HepG2 (cell line): ENCODE measurements around the gene CCT5. TPM values are rescaled to one million over a fixed set of nuclear protein-coding genes. Genes with fewer than 3 reads are reported as not detected.

Source experiments
- ATAC-seq: fragments of 200-7000 bp; cut with Tn5 transposase; 3 replicates; pipeline ENCODE4 v1.9.1; 2020; ENCODE audit warnings: mild to moderate bottlenecking, moderate library complexity
- BruUV-seq: library from RNA; stranded (reverse); fragments of 400-500 nt; replicated peaks from 2 replicates; lab custom pipeline; 2021; lab: Mats Ljungman, UMichigan
- CTCF ChIA-PET: fragments of 300-600 bp; formaldehyde crosslinking; extraction: SDS; loops from one replicate; lab custom pipeline; 2021; ENCODE audit warnings: low total read pairs, inconsistent platforms, low intra/inter-chr PET ratio; lab: Yijun Ruan, JAX
- POLR2A ChIA-PET: fragments of 350-600 bp; sonication (Branson Sonifier 250); formaldehyde crosslinking; loops from one replicate; lab custom pipeline; 2020; ENCODE audit warnings: antibody characterized with exemption, inconsistent platforms; lab: Yijun Ruan, JAX
- DNase-seq: peaks from one replicate; pipeline ENCODE4 v3.0.0-alpha.2; 2015; ENCODE audit warnings: low spot score
- FAIRE-seq: peaks from 3 replicates; lab custom pipeline; 2011; peaks lifted over from hg19 to GRCh38; lab: Jason Lieb, UNC
- H2AFZ ChIP-seq: one replicate; pipeline ENCODE4 v1.6.1; 2011; ENCODE audit warnings: low read length, inconsistent platforms
- H3K27ac ChIP-seq: fragments of 300-600 bp; 3 replicates; pipeline ENCODE4 v1.8.0; 2011; ENCODE audit warnings: mixed run types, mild to moderate bottlenecking, mixed read lengths, low read length, inconsistent platforms; ENCODE audit not compliant: insufficient read depth; ENCODE audit errors: extremely low read length
- H3K27me3 ChIP-seq, 2 experiments: fragments of 200-600 bp in 1 of 2; 2 replicates in 1 of 2; 3 replicates in 1 of 2; pipeline versions ENCODE4 v1.6.0 to v1.8.0; 2011; ENCODE audit warnings: low read length in 2 of 2, mild to moderate bottlenecking in 2 of 2, moderate library complexity in 2 of 2, inconsistent platforms in 1 of 2; ENCODE audit not compliant: insufficient read depth in 2 of 2, control insufficient read depth in 1 of 2
- H3K36me3 ChIP-seq, 2 experiments: fragments of 200-600 bp in 1 of 2; replicated peaks in 1 of 2; 2 replicates in 1 of 2; 3 replicates in 1 of 2; pipeline versions ENCODE4 v1.5.1 to v1.8.0; 2011; ENCODE audit warnings: low read length in 2 of 2, inconsistent platforms in 1 of 2; ENCODE audit not compliant: insufficient read depth in 2 of 2, control insufficient read depth in 1 of 2
- H3K4me1 ChIP-seq: 2 replicates; pipeline ENCODE4 v1.5.1; 2012; ENCODE audit warnings: low read length, inconsistent platforms; ENCODE audit not compliant: insufficient read depth
- H3K4me2 ChIP-seq: 2 replicates; pipeline ENCODE4 v1.6.0; 2011; ENCODE audit warnings: low read depth, low read length, inconsistent platforms
- H3K4me3 ChIP-seq, 3 experiments: fragments of 200-600 bp in 1 of 3; sonication (generic), shearing (Covaris generic) in 1 of 3; replicated peaks in 1 of 3; 2 replicates each; pipeline ENCODE4 v1.5.1; 2011 to 2016; ENCODE audit warnings: low read length in 3 of 3, inconsistent platforms in 2 of 3, low read depth in 2 of 3, mild to moderate bottlenecking in 2 of 3, control low read depth in 1 of 3, mixed read lengths in 1 of 3; ENCODE audit not compliant: insufficient read depth in 1 of 3
- H3K79me2 ChIP-seq: one replicate; pipeline ENCODE4 v1.6.1; 2011; ENCODE audit warnings: low read length, inconsistent platforms; ENCODE audit not compliant: insufficient read depth
- H3K9ac ChIP-seq: 2 replicates; pipeline ENCODE4 v1.6.0; 2011; ENCODE audit warnings: mild to moderate bottlenecking, low read depth, low read length, inconsistent platforms; ENCODE audit not compliant: insufficient read depth
- H3K9me3 ChIP-seq: 2 replicates; pipeline ENCODE4 v1.5.1; 2012; ENCODE audit warnings: mild to moderate bottlenecking, low read length
- H4K20me1 ChIP-seq: 2 replicates; pipeline ENCODE4 v1.6.0; 2011; ENCODE audit warnings: inconsistent platforms, mild to moderate bottlenecking, low read length, moderate library complexity; ENCODE audit not compliant: insufficient read depth
- AKAP8 ChIP-seq: sonication (generic); formaldehyde crosslinking; IDR thresholded peaks from 2 replicates; pipeline ENCODE4 v1.5.1; 2020; ENCODE audit warnings: mild to moderate bottlenecking, missing genetic modification reagents
- KDM6A ChIP-seq: IDR thresholded peaks from 2 replicates; pipeline ENCODE4 v1.6.1; 2016; ENCODE audit warnings: low read depth
- LCORL ChIP-seq, 2 experiments: fragments of 450-650 bp in 1 of 2; sonication (generic) in 1 of 2; formaldehyde crosslinking in 1 of 2; IDR thresholded peaks; 2 replicates each; pipeline versions ENCODE4 v1.5.0 to v1.6.1; 2017 to 2020; ENCODE audit warnings: antibody characterized with exemption in 1 of 2, missing genetic modification reagents in 1 of 2
- NKX3-1 ChIP-seq: sonication (generic); formaldehyde crosslinking; IDR thresholded peaks from 2 replicates; pipeline ENCODE4 v1.5.0; 2020; ENCODE audit warnings: missing genetic modification reagents
- SP1 ChIP-seq, 2 experiments: fragments of 450-650 bp in 1 of 2; sonication (generic) in 1 of 2; formaldehyde crosslinking in 1 of 2; IDR thresholded peaks; 2 replicates each; pipeline versions ENCODE4 v1.4.0 to v1.6.1; 2016 to 2020; ENCODE audit warnings: missing genetic modification reagents in 1 of 2
- SRSF4 ChIP-seq: fragments of 200-400 bp; formaldehyde crosslinking; IDR thresholded peaks from one replicate; pipeline ENCODE4 v1.6.1; 2018; ENCODE audit warnings: mild to moderate bottlenecking, low read depth, low read length, moderate library complexity; ENCODE audit not compliant: poor library complexity, severe bottlenecking
- ZNF121 ChIP-seq: sonication (generic); formaldehyde crosslinking; IDR thresholded peaks from 2 replicates; pipeline ENCODE4 v1.5.0; 2020; ENCODE audit warnings: mild to moderate bottlenecking, missing genetic modification reagents
- ZNF343 ChIP-seq: sonication (generic); formaldehyde crosslinking; IDR thresholded peaks from 2 replicates; pipeline ENCODE4 v1.4.0; 2020; ENCODE audit warnings: mild to moderate bottlenecking, missing genetic modification reagents
- ZNF510 ChIP-seq: sonication (generic); formaldehyde crosslinking; IDR thresholded peaks from 2 replicates; pipeline ENCODE4 v1.4.0; 2020; ENCODE audit warnings: low read depth, mild to moderate bottlenecking, missing genetic modification reagents
- ZNF616 ChIP-seq: sonication (generic); formaldehyde crosslinking; IDR thresholded peaks from 2 replicates; pipeline ENCODE4 v1.5.0; 2020; ENCODE audit warnings: low read depth, mild to moderate bottlenecking, missing genetic modification reagents
- ZNF644 ChIP-seq: IDR thresholded peaks from 2 replicates; pipeline ENCODE4 v1.6.1; 2016; ENCODE audit warnings: low read depth
- ZNF75D ChIP-seq: sonication (generic); formaldehyde crosslinking; IDR thresholded peaks from 2 replicates; pipeline ENCODE4 v1.8.1; 2023; ENCODE audit warnings: missing genetic modification reagents, mild to moderate bottlenecking, borderline replicate concordance
- ZNF777 ChIP-seq: sonication (generic); formaldehyde crosslinking; IDR thresholded peaks from 2 replicates; pipeline ENCODE4 v1.4.0; 2020; ENCODE audit warnings: missing genetic modification reagents
- WGBS: methylation state at CpG from one replicate; pipeline ENCODE4 v1.1.6; 2017; ENCODE audit warnings: low lambda C conversion rate; 5-methylcytosine and 5-hydroxymethylcytosine counted together
- in situ Hi-C: cut with HindIII; loops from 2 replicates; pipeline ENCODE4 v1.10.0; 2017; ENCODE audit warnings: low pct_unique_long_range_greater_than_20kb; ENCODE audit not compliant: extremely low pct_ligation_motif_present
- intact Hi-C: fragments of 100-400 bp; cut with micrococcal nuclease; formaldehyde crosslinking; loops from one replicate; pipeline ENCODE4 v1.10.0; 2022; ENCODE audit not compliant: unreplicated experiment
- polyA plus RNA-seq, 8 experiments: library from polyadenylated mRNA; depleted of rRNA in 3 of 8; stranded (reverse) in 7 of 8; unstranded in 1 of 8; fragments of >200 nt; fragmentation: Illumina TruSeq in 4 of 8; extraction: Trizol in 4 of 8; gene quantifications; 2 replicates each; pipeline versions ENCODE4 v1.2.1 to v1.2.3, GENCODE V29; 2011 to 2016; ENCODE audit warnings: low read depth in 4 of 8, missing spikeins in 1 of 8, mixed read lengths in 1 of 8; ENCODE audit not compliant: insufficient read depth in 1 of 8
- total RNA-seq, 5 experiments: library from RNA; depleted of rRNA; stranded (reverse); fragments of >200 nt; fragmentation: Illumina TruSeq; extraction: Trizol; gene quantifications; 2 replicates each; pipeline ENCODE4 v1.2.3, GENCODE V29; 2016; ENCODE audit warnings: low read depth in 1 of 5
- TF ChIP-seq, protein P1 (sequence below): sonication (generic); formaldehyde crosslinking; IDR thresholded peaks from 2 replicates; pipeline ENCODE4 v1.4.0; 2020; ENCODE audit warnings: missing genetic modification reagents, mild to moderate bottlenecking, borderline replicate concordance
- TF ChIP-seq, protein P2 (sequence below): IDR thresholded peaks from 2 replicates; pipeline ENCODE4 v1.6.1; 2016; ENCODE audit warnings: missing compliant biosample characterization, missing genetic modification reagents, borderline replicate concordance

The CCT5 gene
- total and polyA plus RNA-seq, 2 of the 13 experiments (the other 11 are each of a cell fraction or from before 2014, with no cell fraction given), result 319 to 708 TPM

DNA sequence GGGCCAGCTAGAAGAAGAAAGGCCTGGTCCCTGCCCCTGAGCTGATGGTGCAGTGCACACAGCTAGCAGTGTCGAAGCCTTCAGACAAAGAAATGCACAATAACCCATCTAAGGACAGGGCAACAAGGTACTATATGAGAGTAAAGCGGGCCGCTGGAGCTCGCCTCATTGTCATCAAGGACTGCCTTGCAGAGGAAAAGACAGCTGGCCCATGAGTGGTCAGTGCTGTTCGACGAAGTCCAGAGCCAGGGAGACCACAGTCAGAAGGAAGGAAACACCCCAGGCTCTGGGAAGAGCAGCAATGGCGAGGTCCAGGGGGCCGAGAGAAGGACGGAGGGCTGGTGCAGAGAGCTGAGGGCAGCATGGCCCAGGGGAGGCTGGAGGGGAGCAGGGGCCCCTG, 17.7 kb upstream of the CCT5 start:
- no peaks in the 10 kb centered on the region for H3K4me1 ChIP-seq
- H3K27me3 ChIP-seq, result no peaks in the 10 kb centered on the region
- H3K36me3 ChIP-seq, result peaks cover 0 to 10% of the 10 kb centered on the region in 2 experiments; a peak in 1 of 5 replicates
- FAIRE-seq, result no peak
- no peak overlapping the region for H2AFZ ChIP-seq
- no peak overlapping the region for H3K27ac ChIP-seq
- CTCF ChIA-PET, result no interaction called here
- 94% methylated on average over 9 of the region's 9 CpGs for WGBS
- no peaks in the 10 kb centered on the region for H4K20me1 ChIP-seq
- in situ Hi-C loops (loop anchor here (5.0 kb wide), 1 partner anchor 90 kb away; no protein-coding TSS in a partner anchor), intact Hi-C loops (loop anchor here (5.0 kb wide), 1 partner anchor 380 kb away; no protein-coding TSS in a partner anchor)
- POLR2A ChIA-PET, result no interaction called here
- DNase-seq, result no peak
- no peak overlapping the region for H3K4me3 ChIP-seq
- no TSS peak for BruUV-seq
- H3K4me2 ChIP-seq, result no peak overlapping the region
- ATAC-seq, result no peak
- TF ChIP-seq, protein P1, sequence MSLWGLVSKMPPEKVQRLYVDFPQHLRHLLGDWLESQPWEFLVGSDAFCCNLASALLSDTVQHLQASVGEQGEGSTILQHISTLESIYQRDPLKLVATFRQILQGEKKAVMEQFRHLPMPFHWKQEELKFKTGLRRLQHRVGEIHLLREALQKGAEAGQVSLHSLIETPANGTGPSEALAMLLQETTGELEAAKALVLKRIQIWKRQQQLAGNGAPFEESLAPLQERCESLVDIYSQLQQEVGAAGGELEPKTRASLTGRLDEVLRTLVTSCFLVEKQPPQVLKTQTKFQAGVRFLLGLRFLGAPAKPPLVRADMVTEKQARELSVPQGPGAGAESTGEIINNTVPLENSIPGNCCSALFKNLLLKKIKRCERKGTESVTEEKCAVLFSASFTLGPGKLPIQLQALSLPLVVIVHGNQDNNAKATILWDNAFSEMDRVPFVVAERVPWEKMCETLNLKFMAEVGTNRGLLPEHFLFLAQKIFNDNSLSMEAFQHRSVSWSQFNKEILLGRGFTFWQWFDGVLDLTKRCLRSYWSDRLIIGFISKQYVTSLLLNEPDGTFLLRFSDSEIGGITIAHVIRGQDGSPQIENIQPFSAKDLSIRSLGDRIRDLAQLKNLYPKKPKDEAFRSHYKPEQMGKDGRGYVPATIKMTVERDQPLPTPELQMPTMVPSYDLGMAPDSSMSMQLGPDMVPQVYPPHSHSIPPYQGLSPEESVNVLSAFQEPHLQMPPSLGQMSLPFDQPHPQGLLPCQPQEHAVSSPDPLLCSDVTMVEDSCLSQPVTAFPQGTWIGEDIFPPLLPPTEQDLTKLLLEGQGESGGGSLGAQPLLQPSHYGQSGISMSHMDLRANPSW (CRISPR knock-in tag), result no peak
- no peak for TF ChIP-seq ZNF75D (CRISPR knock-in tag)
- no peak for TF ChIP-seq SRSF4
- no peaks in the 10 kb centered on the region for H3K79me2 ChIP-seq
- H3K9ac ChIP-seq, result no peak overlapping the region
- H3K9me3 ChIP-seq, result no peaks in the 10 kb centered on the region

DNA sequence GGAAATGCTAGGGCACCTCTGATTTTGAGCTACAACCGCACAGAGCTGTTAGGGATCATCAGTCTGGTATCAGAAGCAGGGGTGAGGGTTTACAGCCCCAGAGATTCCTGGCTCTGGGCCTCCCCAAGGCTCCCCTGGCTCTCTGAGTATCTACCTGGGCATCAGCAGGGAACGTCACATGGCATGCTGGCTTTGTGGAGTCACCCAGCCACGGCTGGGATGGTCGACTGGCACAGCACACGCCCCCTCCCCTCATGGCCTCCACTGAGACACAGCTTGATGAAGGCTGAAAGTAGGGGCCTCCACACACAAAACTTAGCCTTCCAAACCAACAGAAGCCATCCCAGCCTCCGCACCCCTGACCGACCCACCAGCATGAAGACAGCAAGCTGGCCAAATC, 17.1 kb upstream of the CCT5 start:
- no peak for DNase-seq
- ChIA-PET POLR2A (no interaction called here), CTCF (no interaction called here)
- no peak for FAIRE-seq
- Histone ChIP-seq H3K27me3 (no peaks in the 10 kb centered on the region), H3K4me3 (no peak overlapping the region), H3K79me2 (no peaks in the 10 kb centered on the region), H3K27ac (no peak overlapping the region), H3K4me1 (no peaks in the 10 kb centered on the region), H3K9me3 (no peaks in the 10 kb centered on the region), H2AFZ (no peak overlapping the region), H3K9ac (no peak overlapping the region), H3K4me2 (no peak overlapping the region), H3K36me3 (peaks cover 0 to 10% of the 10 kb centered on the region in 2 experiments; a peak in 1 of 5 replicates), H4K20me1 (no peaks in the 10 kb centered on the region)
- in situ Hi-C loops (loop anchor here (5.0 kb wide), 1 partner anchor 91 kb away; no protein-coding TSS in a partner anchor), intact Hi-C loops (loop anchor here (1.0 to 5.0 kb wide), 2 partner anchors 93 to 381 kb away; no protein-coding TSS in a partner anchor)
- 100% methylated on average over 2 of the region's 7 CpGs for WGBS
- ATAC-seq, result no peak
- BruUV-seq, result no TSS peak
- no peak for TF ChIP-seq ZNF343 (CRISPR knock-in tag)
- TF ChIP-seq NKX3-1 (CRISPR knock-in tag), result no peak
- TF ChIP-seq ZNF616 (CRISPR knock-in tag), result no peak
- TF ChIP-seq KDM6A, result no peak
- no peak for TF ChIP-seq SP1 (IDR thresholded peaks at IDR 0.05)
- no peak for TF ChIP-seq SP1 (CRISPR knock-in tag; IDR thresholded peaks at IDR 0.05)
- TF ChIP-seq ZNF510 (CRISPR knock-in tag), result no peak
- no peak for TF ChIP-seq ZNF644 (CRISPR knock-in tag)
- TF ChIP-seq AKAP8 (CRISPR knock-in tag), result no peak
- no peak for TF ChIP-seq LCORL (IDR thresholded peaks at IDR 0.05)
- TF ChIP-seq LCORL (CRISPR knock-in tag; IDR thresholded peaks at IDR 0.05), result no peak
- TF ChIP-seq, protein P2, sequence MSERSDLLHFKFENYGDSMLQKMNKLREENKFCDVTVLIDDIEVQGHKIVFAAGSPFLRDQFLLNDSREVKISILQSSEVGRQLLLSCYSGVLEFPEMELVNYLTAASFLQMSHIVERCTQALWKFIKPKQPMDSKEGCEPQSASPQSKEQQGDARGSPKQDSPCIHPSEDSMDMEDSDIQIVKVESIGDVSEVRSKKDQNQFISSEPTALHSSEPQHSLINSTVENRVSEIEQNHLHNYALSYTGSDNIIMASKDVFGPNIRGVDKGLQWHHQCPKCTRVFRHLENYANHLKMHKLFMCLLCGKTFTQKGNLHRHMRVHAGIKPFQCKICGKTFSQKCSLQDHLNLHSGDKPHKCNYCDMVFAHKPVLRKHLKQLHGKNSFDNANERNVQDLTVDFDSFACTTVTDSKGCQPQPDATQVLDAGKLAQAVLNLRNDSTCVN, result no peak
- no peak for TF ChIP-seq ZNF777 (CRISPR knock-in tag)
- TF ChIP-seq ZNF121, result no peak
